B cell (primary cell): ENCODE measurements around the gene TCF7L2. TPM values are rescaled to one million over a fixed set of nuclear protein-coding genes. Genes with fewer than 3 reads are reported as not detected.

Experiments
- ATAC-seq: fragments of 200-7000 bp; cut with Tn5 transposase; one replicate; pipeline ENCODE4 v1.10.0; 2021; ENCODE audit warnings: low read depth, mild to moderate bottlenecking, moderate number of reproducible peaks, moderate library complexity
- CTCF ChIA-PET: fragments of 350-600 bp; sonication (Branson Sonifier 250); formaldehyde crosslinking; loops from one replicate; lab custom pipeline; 2021; ENCODE audit warnings: antibody characterized with exemption, inconsistent platforms; lab: Charles Lee
- POLR2A ChIA-PET: fragments of 350-600 bp; sonication (Branson Sonifier 250); formaldehyde crosslinking; loops from one replicate; lab custom pipeline; 2021; ENCODE audit warnings: antibody characterized with exemption; lab: Charles Lee
- DNase-seq: peaks from one replicate; pipeline ENCODE4 v3.0.0; 2013
- H2AFZ ChIP-seq: 2 replicates; pipeline ENCODE4 v1.6.1; 2012; ENCODE audit warnings: mild to moderate bottlenecking, low read depth, low read length; ENCODE audit not compliant: insufficient read depth, poor library complexity, severe bottlenecking
- H3K27ac ChIP-seq, 2 donors: 1 replicate in 1 of 2; 2 replicates in 1 of 2; pipeline ENCODE4 v1.5.1; 2012 to 2013; ENCODE audit warnings: low read length in 2 of 2, mild to moderate bottlenecking in 2 of 2, moderate library complexity in 1 of 2
- H3K27me3 ChIP-seq, 4 experiments: fragments of 200-600 bp in 1 of 4; sonication (generic) in 1 of 4; replicated peaks in 1 of 4; 1 replicate in 2 of 4; 2 replicates in 2 of 4; pipeline versions ENCODE4 v1.6.1 to v1.7.0; 2013 to 2016; ENCODE audit warnings: low read length in 3 of 4, mild to moderate bottlenecking in 2 of 4, mixed read lengths in 1 of 4, moderate library complexity in 1 of 4; ENCODE audit not compliant: insufficient read depth in 4 of 4, control insufficient read depth in 3 of 4; ENCODE audit errors: control extremely low read depth in 1 of 4
- H3K36me3 ChIP-seq, 2 experiments: replicated peaks in 1 of 2; 1 replicate in 1 of 2; 2 replicates in 1 of 2; pipeline versions ENCODE4 v1.6.1 to v1.7.1; 2013; ENCODE audit warnings: low read length in 1 of 2; ENCODE audit not compliant: insufficient read depth in 2 of 2, control insufficient read depth in 1 of 2; ENCODE audit errors: control extremely low read depth in 1 of 2, extremely low read depth in 1 of 2
- H3K4me1 ChIP-seq, 2 donors: fragments of 200-600 bp in 1 of 2; sonication (generic) in 1 of 2; 1 replicate in 1 of 2; 2 replicates in 1 of 2; pipeline versions ENCODE4 v1.5.1 to v1.6.1; 2013 to 2017; ENCODE audit warnings: low read length in 2 of 2; ENCODE audit not compliant: control insufficient read depth in 2 of 2, insufficient read depth in 2 of 2
- H3K4me2 ChIP-seq: replicated peaks from 2 replicates; pipeline ENCODE3; 2012; ENCODE audit warnings: mild to moderate bottlenecking, low read depth, low read length; ENCODE audit not compliant: poor library complexity, severe bottlenecking
- H3K4me3 ChIP-seq, 5 experiments: fragments of 200-600 bp in 1 of 5; sonication (generic) in 1 of 5; 1 replicate in 3 of 5; 2 replicates in 2 of 5; pipeline versions ENCODE4 v1.5.1 to v1.7.0; 2011 to 2016; ENCODE audit warnings: low read length in 4 of 5, mild to moderate bottlenecking in 4 of 5, low read depth in 2 of 5, control low read depth in 1 of 5, moderate library complexity in 1 of 5; ENCODE audit not compliant: insufficient read depth in 1 of 5; ENCODE audit errors: control extremely low read depth in 1 of 5, extremely low read depth in 1 of 5
- H3K79me2 ChIP-seq: fragments of 200-600 bp; sonication (generic); one replicate; pipeline ENCODE4 v1.6.0; 2016; ENCODE audit warnings: low read length; ENCODE audit not compliant: control insufficient read depth, insufficient read depth
- H3K9ac ChIP-seq: fragments of 200-600 bp; sonication (generic); 2 replicates; pipeline ENCODE4 v1.6.1; 2017; ENCODE audit warnings: mild to moderate bottlenecking, low read length, moderate library complexity
- H3K9me3 ChIP-seq, 3 donors: one replicate each; pipeline versions ENCODE4 v1.6.1 to v1.7.1; 2013; ENCODE audit warnings: low read length in 2 of 3; ENCODE audit not compliant: control insufficient read depth in 2 of 3, insufficient read depth in 1 of 3; ENCODE audit errors: control extremely low read depth in 1 of 3
- H4K20me1 ChIP-seq: 2 replicates; pipeline ENCODE4 v1.6.0; 2012; ENCODE audit warnings: mild to moderate bottlenecking, low read length; ENCODE audit not compliant: insufficient read depth, control insufficient read depth, poor library complexity, severe bottlenecking
- H3K27ac Mint-ChIP-seq: one replicate; pipeline ENCODE4 v1.8.0; 2021; ENCODE audit warnings: mixed read lengths
- H3K27me3 Mint-ChIP-seq: one replicate; pipeline ENCODE4 v1.8.0; 2021; ENCODE audit warnings: mixed read lengths
- H3K4me1 Mint-ChIP-seq: one replicate; pipeline ENCODE4 v1.8.0; 2021; ENCODE audit warnings: mixed read lengths
- H3K4me3 Mint-ChIP-seq: one replicate; pipeline ENCODE4 v1.8.0; 2021; ENCODE audit warnings: mixed read lengths
- H3K9me3 Mint-ChIP-seq: one replicate; pipeline ENCODE4 v1.8.0; 2022; ENCODE audit warnings: mixed read lengths; ENCODE audit not compliant: insufficient read depth
- EZH2 ChIP-seq: IDR thresholded peaks from 2 replicates; pipeline ENCODE4 v1.6.1; 2012; ENCODE audit warnings: borderline replicate concordance, low read depth, mild to moderate bottlenecking, moderate library complexity, low read length; ENCODE audit not compliant: insufficient read depth, poor library complexity, severe bottlenecking
- WGBS: methylation state at CpG from one replicate; pipeline ENCODE4 v1.1.5; 2013; ENCODE audit warnings: missing lambda C conversion rate; ENCODE audit not compliant: insufficient coverage; 5-methylcytosine and 5-hydroxymethylcytosine counted together
- intact Hi-C: fragments of 100-400 bp; cut with micrococcal nuclease; formaldehyde crosslinking; loops from one replicate; pipeline ENCODE4 v1.10.0; 2022
- polyA plus RNA-seq: library from polyadenylated mRNA; depleted of rRNA; stranded (reverse); fragments of >200 nt; gene quantifications from 2 replicates; pipeline ENCODE4 v1.2.3, GENCODE V29; 2012
- total RNA-seq, 2 donors: library from RNA; stranded (reverse); fragments of 120-200 nt in 1 of 2; gene quantifications; 1 replicate in 1 of 2; 2 replicates in 1 of 2; pipeline versions ENCODE4 v1.2.3 to v1.2.4, GENCODE V29; 2013 to 2022
- TF ChIP-seq, protein P1 (sequence below): fragments of 200-600 bp; IDR thresholded peaks from one replicate; pipeline ENCODE4 v1.8.0; 2022; ENCODE audit warnings: antibody characterized with exemption, mild to moderate bottlenecking

The TCF7L2 gene
- total and polyA plus RNA-seq, 2 donors (not counting 1 experiment from before 2014, with no cell fraction given): 0.48 to 1.1 TPM

DNA sequence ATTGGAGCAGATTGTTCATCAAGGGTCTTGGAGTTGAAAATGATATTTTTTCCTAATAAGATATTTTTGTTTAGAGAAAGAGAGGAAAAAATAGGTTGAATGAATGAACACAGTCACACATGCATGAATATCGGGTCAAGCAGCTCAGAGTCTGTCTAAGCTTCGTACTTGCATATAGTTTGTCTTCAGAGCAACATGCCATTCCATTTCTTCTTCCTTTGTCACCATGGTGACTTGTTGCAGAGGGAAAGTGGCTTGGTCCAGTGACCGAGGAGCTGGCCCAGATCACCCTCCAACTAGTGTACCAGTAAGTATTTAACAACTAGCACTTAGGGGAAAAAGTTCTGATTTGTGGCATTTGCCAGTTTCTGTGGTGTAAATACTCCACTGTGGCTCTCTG, 232.1 kb downstream of the TCF7L2 start:
- DNase-seq (no peak), ATAC-seq (no peak)
- H3K9me3 ChIP-seq: peaks cover 0 to 5% (median 1%) of the 10 kb centered on the region in 3 donors
- H3K4me1 ChIP-seq: no peaks in the 10 kb centered on the region
- POLR2A ChIA-PET: no interaction called here
- H3K4me3 ChIP-seq: no peak overlapping the region
- H3K36me3 ChIP-seq: no peaks in the 10 kb centered on the region
- Mint-ChIP-seq H3K4me3 (no peak overlapping the region), H3K4me1 (peaks cover 3% of the 10 kb centered on the region), H3K9me3 (no peaks in the 10 kb centered on the region), H3K27ac (no peak overlapping the region), H3K27me3 (peaks cover 8% of the 10 kb centered on the region)
- H4K20me1 ChIP-seq: no peaks in the 10 kb centered on the region
- no peaks in the 10 kb centered on the region for H3K79me2 ChIP-seq
- no CpG with 5 or more reads among the region's 3 CpGs for WGBS
- no peak overlapping the region for H3K27ac ChIP-seq
- no peak overlapping the region for H3K4me2 ChIP-seq
- H3K27me3 ChIP-seq: no peaks in the 10 kb centered on the region
- TF ChIP-seq EZH2: no peak
- TF ChIP-seq, protein P1, sequence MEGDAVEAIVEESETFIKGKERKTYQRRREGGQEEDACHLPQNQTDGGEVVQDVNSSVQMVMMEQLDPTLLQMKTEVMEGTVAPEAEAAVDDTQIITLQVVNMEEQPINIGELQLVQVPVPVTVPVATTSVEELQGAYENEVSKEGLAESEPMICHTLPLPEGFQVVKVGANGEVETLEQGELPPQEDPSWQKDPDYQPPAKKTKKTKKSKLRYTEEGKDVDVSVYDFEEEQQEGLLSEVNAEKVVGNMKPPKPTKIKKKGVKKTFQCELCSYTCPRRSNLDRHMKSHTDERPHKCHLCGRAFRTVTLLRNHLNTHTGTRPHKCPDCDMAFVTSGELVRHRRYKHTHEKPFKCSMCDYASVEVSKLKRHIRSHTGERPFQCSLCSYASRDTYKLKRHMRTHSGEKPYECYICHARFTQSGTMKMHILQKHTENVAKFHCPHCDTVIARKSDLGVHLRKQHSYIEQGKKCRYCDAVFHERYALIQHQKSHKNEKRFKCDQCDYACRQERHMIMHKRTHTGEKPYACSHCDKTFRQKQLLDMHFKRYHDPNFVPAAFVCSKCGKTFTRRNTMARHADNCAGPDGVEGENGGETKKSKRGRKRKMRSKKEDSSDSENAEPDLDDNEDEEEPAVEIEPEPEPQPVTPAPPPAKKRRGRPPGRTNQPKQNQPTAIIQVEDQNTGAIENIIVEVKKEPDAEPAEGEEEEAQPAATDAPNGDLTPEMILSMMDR: no peak
- intact Hi-C loops: no loop called here
- H2AFZ ChIP-seq: no peak overlapping the region
- CTCF ChIA-PET: no interaction called here
- H3K9ac ChIP-seq: no peak overlapping the region

DNA sequence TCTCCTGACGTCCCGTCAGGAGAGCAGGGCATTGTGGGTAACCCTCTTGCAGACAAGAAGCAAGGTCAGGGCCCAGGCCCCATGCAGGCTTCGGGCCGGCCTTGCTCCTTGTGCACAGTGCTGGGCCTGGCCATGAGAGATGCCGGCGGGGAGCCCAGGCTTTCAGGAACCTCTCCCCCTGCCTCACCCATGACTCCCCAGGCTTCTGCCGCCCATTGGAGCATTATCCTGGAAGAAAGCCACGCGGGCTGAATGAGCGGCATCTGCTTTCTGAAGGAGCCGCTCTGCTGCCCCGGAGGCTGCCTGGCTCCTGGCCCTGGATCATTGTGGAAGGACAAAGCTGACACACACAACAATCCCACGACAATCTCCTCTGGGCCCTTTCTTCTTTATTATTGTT, 233.5 kb downstream of the TCF7L2 start:
- Histone ChIP-seq H3K4me1 (no peaks in the 10 kb centered on the region), H4K20me1 (no peaks in the 10 kb centered on the region), H3K4me2 (no peak overlapping the region), H3K9me3 (peaks cover 0 to 10% (median 1%) of the 10 kb centered on the region in 3 donors), H2AFZ (no peak overlapping the region), H3K9ac (no peak overlapping the region), H3K4me3 (no peak overlapping the region), H3K27me3 (no peaks in the 10 kb centered on the region), H3K79me2 (no peaks in the 10 kb centered on the region), H3K36me3 (no peaks in the 10 kb centered on the region), H3K27ac (no peak overlapping the region)
- intact Hi-C loops: no loop called here
- Mint-ChIP-seq H3K27ac (no peak overlapping the region), H3K9me3 (no peaks in the 10 kb centered on the region), H3K27me3 (peaks cover 4% of the 10 kb centered on the region), H3K4me3 (no peak overlapping the region), H3K4me1 (peaks cover 3% of the 10 kb centered on the region)
- POLR2A ChIA-PET: no interaction called here
- no peak for TF ChIP-seq EZH2
- TF ChIP-seq, protein P1: no peak
- no peak for DNase-seq
- WGBS: 94% methylated on average over 11 of the region's 13 CpGs
- no peak for ATAC-seq
- CTCF ChIA-PET: no interaction called here
